GM23338 (cell line): Measurements from ENCODE around the gene EIF3L. TPM values are rescaled to one million over a fixed set of nuclear protein-coding genes. Genes with fewer than 3 reads are reported as not detected.

ENCODE experiments used
- EZH2phosphoT487 ChIP-seq: fragments of 200-600 bp; sonication (generic); IDR thresholded peaks from one replicate; pipeline ENCODE4 v1.8.1; 2018; ENCODE audit warnings: antibody characterized with exemption; ENCODE audit not compliant: unreplicated experiment
- ZNF331 ChIP-seq: fragments of 250-450 bp; sonication (Bioruptor Pico); IDR thresholded peaks from 2 replicates; pipeline ENCODE4 v1.5.0; 2020; ENCODE audit warnings: low read depth, mild to moderate bottlenecking, moderate library complexity
- polyA plus RNA-seq: library from polyadenylated mRNA; unstranded; fragments of >200 nt; fragmentation: Nextera tagmentation; extraction: Ambion mirVana; gene quantifications from 2 replicates; pipeline ENCODE4 v1.2.1, GENCODE V29; 2016
- total RNA-seq: library from RNA; depleted of rRNA; stranded (reverse); fragments of >200 nt; shearing (Covaris generic); gene quantifications from 2 replicates; pipeline ENCODE4 v1.2.3, GENCODE V29; 2014
- TF ChIP-seq, protein P1 (sequence below): fragments of 250-450 bp; sonication (Bioruptor Pico); IDR thresholded peaks from 2 replicates; pipeline ENCODE4 v1.5.0; 2020; ENCODE audit warnings: mild to moderate bottlenecking, moderate library complexity
- TF ChIP-seq, protein P2 (sequence below): IDR thresholded peaks from one replicate; pipeline ENCODE4 v1.6.1; 2018; ENCODE audit warnings: antibody characterized with exemption; ENCODE audit not compliant: unreplicated experiment

The EIF3L gene
- total and polyA plus RNA-seq, 2 experiments from 2014 or later, result 430 to 459 TPM

DNA sequence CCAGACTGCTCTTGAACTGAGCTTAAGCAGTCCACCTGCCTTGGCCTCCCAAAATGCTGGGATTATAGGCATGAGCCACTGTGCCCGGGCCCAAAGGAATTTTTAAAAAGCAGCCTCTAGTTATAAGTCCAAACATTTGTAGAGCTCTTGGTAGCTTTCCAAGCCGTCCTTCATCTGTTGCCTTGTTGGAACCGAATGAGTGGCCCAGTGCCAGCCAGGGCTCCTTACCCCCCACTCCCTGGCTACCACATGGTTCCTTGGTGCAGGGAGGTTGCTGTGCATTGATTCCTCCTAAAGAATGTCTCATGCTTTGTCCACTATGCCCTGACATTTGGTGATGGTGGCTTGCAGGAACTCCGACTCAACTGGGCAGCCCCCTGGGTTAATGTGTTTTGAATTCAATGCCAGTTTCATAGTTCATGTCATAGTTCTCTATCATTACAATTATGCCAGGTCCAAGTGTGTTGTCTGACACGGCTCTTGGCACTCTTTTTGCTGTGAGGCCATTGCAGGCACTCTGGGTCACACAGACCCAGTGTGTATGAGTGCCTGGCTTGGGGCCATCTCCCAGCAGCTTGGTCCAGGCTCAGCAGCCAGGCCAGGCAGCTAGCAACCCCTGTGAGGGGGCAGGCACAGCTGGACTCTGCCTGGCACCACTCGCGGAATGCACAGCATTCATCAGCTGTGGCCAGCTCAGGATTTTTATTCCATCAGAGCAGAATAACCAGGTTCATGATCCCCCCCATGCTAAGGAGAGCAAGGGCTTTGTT lies 43.5 kb downstream of the EIF3L start (continued):
- TF ChIP-seq, protein P1, sequence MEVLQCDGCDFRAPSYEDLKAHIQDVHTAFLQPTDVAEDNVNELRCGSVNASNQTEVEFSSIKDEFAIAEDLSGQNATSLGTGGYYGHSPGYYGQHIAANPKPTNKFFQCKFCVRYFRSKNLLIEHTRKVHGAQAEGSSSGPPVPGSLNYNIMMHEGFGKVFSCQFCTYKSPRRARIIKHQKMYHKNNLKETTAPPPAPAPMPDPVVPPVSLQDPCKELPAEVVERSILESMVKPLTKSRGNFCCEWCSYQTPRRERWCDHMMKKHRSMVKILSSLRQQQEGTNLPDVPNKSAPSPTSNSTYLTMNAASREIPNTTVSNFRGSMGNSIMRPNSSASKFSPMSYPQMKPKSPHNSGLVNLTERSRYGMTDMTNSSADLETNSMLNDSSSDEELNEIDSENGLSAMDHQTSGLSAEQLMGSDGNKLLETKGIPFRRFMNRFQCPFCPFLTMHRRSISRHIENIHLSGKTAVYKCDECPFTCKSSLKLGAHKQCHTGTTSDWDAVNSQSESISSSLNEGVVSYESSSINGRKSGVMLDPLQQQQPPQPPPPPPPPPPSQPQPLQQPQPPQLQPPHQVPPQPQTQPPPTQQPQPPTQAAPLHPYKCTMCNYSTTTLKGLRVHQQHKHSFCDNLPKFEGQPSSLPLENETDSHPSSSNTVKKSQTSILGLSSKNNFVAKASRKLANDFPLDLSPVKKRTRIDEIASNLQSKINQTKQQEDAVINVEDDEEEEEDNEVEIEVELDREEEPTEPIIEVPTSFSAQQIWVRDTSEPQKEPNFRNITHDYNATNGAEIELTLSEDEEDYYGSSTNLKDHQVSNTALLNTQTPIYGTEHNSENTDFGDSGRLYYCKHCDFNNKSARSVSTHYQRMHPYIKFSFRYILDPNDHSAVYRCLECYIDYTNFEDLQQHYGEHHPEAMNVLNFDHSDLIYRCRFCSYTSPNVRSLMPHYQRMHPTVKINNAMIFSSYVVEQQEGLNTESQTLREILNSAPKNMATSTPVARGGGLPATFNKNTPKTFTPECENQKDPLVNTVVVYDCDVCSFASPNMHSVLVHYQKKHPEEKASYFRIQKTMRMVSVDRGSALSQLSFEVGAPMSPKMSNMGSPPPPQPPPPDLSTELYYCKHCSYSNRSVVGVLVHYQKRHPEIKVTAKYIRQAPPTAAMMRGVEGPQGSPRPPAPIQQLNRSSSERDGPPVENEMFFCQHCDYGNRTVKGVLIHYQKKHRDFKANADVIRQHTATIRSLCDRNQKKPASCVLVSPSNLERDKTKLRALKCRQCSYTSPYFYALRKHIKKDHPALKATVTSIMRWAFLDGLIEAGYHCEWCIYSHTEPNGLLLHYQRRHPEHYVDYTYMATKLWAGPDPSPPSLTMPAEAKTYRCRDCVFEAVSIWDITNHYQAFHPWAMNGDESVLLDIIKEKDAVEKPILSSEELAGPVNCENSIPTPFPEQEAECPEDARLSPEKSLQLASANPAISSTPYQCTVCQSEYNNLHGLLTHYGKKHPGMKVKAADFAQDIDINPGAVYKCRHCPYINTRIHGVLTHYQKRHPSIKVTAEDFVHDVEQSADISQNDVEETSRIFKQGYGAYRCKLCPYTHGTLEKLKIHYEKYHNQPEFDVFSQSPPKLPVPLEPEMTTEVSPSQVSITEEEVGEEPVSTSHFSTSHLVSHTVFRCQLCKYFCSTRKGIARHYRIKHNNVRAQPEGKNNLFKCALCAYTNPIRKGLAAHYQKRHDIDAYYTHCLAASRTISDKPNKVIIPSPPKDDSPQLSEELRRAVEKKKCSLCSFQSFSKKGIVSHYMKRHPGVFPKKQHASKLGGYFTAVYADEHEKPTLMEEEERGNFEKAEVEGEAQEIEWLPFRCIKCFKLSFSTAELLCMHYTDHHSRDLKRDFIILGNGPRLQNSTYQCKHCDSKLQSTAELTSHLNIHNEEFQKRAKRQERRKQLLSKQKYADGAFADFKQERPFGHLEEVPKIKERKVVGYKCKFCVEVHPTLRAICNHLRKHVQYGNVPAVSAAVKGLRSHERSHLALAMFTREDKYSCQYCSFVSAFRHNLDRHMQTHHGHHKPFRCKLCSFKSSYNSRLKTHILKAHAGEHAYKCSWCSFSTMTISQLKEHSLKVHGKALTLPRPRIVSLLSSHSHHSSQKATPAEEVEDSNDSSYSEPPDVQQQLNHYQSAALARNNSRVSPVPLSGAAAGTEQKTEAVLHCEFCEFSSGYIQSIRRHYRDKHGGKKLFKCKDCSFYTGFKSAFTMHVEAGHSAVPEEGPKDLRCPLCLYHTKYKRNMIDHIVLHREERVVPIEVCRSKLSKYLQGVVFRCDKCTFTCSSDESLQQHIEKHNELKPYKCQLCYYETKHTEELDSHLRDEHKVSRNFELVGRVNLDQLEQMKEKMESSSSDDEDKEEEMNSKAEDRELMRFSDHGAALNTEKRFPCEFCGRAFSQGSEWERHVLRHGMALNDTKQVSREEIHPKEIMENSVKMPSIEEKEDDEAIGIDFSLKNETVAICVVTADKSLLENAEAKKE (CRISPR knock-in tag), result no peak
- TF ChIP-seq ZNF331 (CRISPR knock-in tag), result no peak
- TF ChIP-seq, protein P2, sequence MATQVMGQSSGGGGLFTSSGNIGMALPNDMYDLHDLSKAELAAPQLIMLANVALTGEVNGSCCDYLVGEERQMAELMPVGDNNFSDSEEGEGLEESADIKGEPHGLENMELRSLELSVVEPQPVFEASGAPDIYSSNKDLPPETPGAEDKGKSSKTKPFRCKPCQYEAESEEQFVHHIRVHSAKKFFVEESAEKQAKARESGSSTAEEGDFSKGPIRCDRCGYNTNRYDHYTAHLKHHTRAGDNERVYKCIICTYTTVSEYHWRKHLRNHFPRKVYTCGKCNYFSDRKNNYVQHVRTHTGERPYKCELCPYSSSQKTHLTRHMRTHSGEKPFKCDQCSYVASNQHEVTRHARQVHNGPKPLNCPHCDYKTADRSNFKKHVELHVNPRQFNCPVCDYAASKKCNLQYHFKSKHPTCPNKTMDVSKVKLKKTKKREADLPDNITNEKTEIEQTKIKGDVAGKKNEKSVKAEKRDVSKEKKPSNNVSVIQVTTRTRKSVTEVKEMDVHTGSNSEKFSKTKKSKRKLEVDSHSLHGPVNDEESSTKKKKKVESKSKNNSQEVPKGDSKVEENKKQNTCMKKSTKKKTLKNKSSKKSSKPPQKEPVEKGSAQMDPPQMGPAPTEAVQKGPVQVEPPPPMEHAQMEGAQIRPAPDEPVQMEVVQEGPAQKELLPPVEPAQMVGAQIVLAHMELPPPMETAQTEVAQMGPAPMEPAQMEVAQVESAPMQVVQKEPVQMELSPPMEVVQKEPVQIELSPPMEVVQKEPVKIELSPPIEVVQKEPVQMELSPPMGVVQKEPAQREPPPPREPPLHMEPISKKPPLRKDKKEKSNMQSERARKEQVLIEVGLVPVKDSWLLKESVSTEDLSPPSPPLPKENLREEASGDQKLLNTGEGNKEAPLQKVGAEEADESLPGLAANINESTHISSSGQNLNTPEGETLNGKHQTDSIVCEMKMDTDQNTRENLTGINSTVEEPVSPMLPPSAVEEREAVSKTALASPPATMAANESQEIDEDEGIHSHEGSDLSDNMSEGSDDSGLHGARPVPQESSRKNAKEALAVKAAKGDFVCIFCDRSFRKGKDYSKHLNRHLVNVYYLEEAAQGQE, result no peak
- no peak for TF ChIP-seq EZH2phosphoT487
